SK-N-MC (cell line): ENCODE results near the gene SLC1A2.

Experiments used
- DNase-seq: peaks from one replicate; pipeline ENCODE4 v3.0.0-alpha.2; 2011; ENCODE audit warnings: low read depth, low spot score
- H3K27ac ChIP-seq: fragments of 200-600 bp; sonication (generic); 2 replicates; pipeline ENCODE4 v1.5.1; 2016; ENCODE audit warnings: mixed run types
- H3K36me3 ChIP-seq: fragments of 200-600 bp; sonication (generic); 2 replicates; pipeline ENCODE4 v1.6.1; 2017; ENCODE audit warnings: antibody characterized with exemption, low read length, mixed read lengths; ENCODE audit not compliant: insufficient read depth
- H3K4me3 ChIP-seq: fragments of 200-600 bp; sonication (generic); 2 replicates; pipeline ENCODE4 v1.5.1; 2016
- H3K9ac ChIP-seq: fragments of 200-600 bp; sonication (generic); 2 replicates; pipeline ENCODE4 v1.8.0; 2017; ENCODE audit warnings: mixed run types, mixed read lengths; ENCODE audit not compliant: insufficient read length
- H3K9me3 ChIP-seq: fragments of 200-600 bp; sonication (generic); 2 replicates; pipeline ENCODE4 v1.6.1; 2017; ENCODE audit warnings: low read depth, mild to moderate bottlenecking, antibody characterized with exemption, low read length, moderate library complexity, mixed read lengths
- EZH2 ChIP-seq: fragments of 200-600 bp; sonication (generic); IDR thresholded peaks from one replicate; pipeline ENCODE4 v1.6.1; 2017; ENCODE audit warnings: antibody characterized with exemption
- FOXP2 ChIP-seq: optimal IDR thresholded peaks from 2 replicates; pipeline ENCODE3; 2011; ENCODE audit warnings: mild to moderate bottlenecking, moderate library complexity; ENCODE audit not compliant: insufficient read depth; ENCODE audit errors: extremely low read length, control extremely low read depth
- POLR2AphosphoS5 ChIP-seq: IDR thresholded peaks from 2 replicates; pipeline ENCODE4 v1.6.1; 2012; ENCODE audit warnings: mild to moderate bottlenecking, low read depth, low read length, borderline replicate concordance

SLC1A2 gene

DNA sequence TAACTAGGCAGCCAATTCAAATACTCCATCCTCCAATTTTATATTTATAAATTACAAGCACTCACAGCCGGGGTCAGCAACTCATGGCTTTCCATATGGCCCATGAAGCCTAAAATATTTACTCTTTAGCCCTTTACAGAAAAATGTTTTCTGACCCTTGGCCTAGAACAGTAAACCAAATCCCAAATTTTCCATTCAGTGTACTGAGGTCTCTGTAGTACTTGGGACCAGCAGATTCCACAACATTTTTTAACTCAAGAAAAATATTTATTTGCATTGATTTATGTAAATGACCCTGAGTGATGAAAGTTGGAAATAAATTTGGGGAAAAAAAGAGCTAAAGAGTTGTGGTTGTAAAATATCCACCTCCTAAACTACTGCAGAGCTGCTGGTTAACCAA lies 82.6 kb downstream of the SLC1A2 start:
- Histone ChIP-seq H3K27ac (no peak overlapping the region), H3K36me3 (no peaks in the 10 kb centered on the region), H3K4me3 (no peak overlapping the region), H3K9me3 (no peaks in the 10 kb centered on the region), H3K9ac (no peak overlapping the region)
- TF ChIP-seq EZH2 (no peak), POLR2AphosphoS5 (no peak), FOXP2 (no peak)
- DNase-seq, result no peak

DNA sequence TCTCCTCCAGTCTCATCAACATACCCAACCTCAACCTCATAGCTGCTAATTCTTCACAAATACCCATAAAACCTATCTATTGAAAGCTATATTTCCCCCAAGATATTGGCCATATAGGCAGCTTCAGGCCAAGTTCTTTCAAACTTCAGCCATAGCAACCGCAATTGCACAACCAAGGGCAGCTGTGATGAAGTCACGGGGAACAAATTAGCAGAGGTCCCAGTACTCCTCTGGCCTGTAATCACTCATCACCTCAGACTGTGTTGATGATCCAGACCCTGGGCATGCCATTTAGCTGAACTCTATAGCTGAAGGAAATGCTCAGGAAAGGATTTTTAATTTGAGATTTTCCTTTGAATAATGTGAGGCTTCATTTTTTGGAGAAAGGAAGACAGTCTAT lies 84.1 kb downstream of the SLC1A2 start:
- Histone ChIP-seq H3K27ac (no peak overlapping the region), H3K9ac (no peak overlapping the region), H3K9me3 (no peaks in the 10 kb centered on the region), H3K36me3 (no peaks in the 10 kb centered on the region), H3K4me3 (no peak overlapping the region)
- no peak for DNase-seq
- TF ChIP-seq FOXP2 (no peak), EZH2 (no peak), POLR2AphosphoS5 (no peak)

DNA sequence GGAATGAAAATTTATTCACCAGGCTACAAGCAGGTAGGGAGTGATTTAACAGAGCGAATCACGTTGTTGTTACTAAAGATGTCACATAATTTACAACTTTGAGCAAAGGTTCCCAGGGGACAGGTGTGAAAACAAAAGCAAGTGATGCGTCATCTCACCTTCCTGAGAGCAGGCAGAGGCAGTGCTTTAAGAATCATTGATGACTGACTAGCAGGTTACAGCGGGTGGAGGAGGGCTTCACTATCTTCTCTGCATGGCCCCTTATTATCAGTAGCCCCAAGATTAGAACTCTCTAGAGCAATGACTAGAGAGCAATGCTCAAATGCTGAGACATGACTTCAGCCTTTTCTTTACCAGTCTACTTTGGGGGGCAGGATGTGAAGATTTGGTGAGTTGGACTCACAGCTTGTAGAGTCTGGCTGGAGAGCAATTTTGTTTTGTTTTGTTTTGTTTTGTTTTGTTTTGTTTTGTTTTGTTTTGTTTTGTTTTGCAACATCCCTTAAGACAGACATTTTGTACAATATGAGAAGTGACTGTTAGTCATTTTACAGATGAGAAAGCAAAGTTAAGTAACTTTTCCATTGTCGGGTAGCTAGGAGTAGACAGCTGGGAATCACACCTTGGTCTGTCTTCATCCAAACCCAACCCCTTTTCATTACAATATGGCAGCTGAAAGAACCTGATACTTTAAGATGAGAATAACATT lies 84.8 kb downstream of the SLC1A2 start:
- DNase-seq, result no peak
- Histone ChIP-seq H3K36me3 (no peaks in the 10 kb centered on the region), H3K9me3 (no peaks in the 10 kb centered on the region), H3K27ac (no peak overlapping the region), H3K4me3 (no peak overlapping the region), H3K9ac (no peak overlapping the region)
- TF ChIP-seq EZH2 (no peak), POLR2AphosphoS5 (no peak), FOXP2 (no peak)

DNA sequence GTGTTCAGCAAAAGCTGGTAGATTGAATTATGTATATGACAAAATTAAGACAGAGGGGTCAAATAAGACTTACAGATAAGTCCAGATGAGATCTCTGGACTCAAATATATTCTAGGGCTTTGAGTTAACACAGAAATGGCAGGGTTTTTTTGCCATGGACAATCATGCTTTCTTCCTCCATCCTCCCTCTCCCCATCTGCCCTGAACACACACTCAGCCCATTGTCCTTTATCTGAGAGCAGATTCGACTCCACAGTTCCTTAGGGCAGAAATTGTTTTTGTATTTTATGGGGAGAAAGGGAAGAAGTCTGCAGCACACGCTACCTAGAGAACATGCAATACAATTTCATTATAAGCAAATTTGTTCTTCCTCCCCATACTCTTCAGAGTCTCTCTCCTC lies 86.8 kb downstream of the SLC1A2 start:
- no peak overlapping the region for H3K4me3 ChIP-seq
- no peak overlapping the region for H3K9ac ChIP-seq
- DNase-seq, result no peak
- H3K27ac ChIP-seq, result no peak overlapping the region
- H3K9me3 ChIP-seq, result no peaks in the 10 kb centered on the region
- H3K36me3 ChIP-seq, result no peaks in the 10 kb centered on the region
- no peak for TF ChIP-seq EZH2
- TF ChIP-seq FOXP2, result no peak
- TF ChIP-seq POLR2AphosphoS5, result no peak

DNA sequence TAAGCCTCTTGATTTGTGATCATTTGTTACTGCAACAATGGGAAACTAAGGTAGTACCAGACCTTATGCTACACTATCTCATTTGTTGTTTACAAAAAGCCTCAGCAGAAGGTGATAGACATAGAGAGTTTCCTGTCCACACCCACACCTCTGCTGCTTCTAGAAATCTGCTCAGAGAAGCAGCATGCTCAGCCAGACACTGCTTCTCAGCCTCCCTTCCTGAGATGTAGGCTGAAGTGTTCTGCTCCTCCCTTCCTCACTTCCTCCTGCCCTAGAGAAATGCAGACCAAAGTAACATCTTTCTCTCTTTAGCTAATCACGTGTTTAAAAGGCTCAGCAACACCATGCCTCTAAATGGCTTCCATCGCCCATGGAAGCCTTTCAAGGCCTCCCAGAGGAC lies 88.4 kb downstream of the SLC1A2 start:
- Histone ChIP-seq H3K36me3 (no peaks in the 10 kb centered on the region), H3K9ac (no peak overlapping the region), H3K4me3 (no peak overlapping the region), H3K27ac (no peak overlapping the region), H3K9me3 (no peaks in the 10 kb centered on the region)
- TF ChIP-seq EZH2 (no peak), FOXP2 (no peak), POLR2AphosphoS5 (no peak)
- DNase-seq, result no peak

DNA sequence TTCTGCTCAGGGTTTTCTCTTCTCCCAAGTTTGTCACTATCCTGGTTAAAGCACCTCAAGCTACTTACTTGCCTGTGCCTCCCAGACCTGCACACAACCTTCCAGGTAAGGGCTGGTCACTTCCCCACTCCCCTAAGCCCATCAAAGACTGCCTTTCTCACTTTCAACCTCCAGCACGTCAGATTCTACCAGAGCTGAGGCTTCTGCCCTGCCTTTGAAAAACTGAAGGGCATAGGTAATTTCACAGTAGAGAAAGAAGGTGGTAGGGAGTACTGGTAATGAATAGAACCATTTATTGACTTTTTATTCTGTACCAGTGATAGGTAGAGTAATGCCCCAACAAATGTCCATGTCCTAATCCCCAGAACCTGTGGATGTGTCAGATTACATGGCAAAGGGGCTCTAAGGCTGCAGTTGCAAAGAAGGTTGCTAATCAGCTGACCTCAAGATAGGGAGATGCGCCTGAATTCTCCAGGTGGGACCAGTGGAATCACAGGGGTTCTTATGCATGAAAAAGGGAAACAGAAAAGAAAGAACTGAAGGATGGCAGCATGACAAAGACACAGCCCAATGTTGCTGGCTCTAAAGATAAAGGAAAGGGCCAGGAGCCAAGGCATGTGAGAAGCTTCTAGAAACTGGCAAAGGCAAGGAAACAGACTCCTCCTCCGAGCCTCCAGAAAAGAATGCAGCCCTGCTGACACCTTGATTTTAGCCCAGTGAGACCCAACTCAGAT lies 89.0 kb downstream of the SLC1A2 start:
- no peaks in the 10 kb centered on the region for H3K9me3 ChIP-seq
- H3K4me3 ChIP-seq, result no peak overlapping the region
- H3K36me3 ChIP-seq, result no peaks in the 10 kb centered on the region
- no peak overlapping the region for H3K9ac ChIP-seq
- no peak for DNase-seq
- no peak for TF ChIP-seq POLR2AphosphoS5
- no peak for TF ChIP-seq EZH2
- TF ChIP-seq FOXP2, result no peak
- no peak overlapping the region for H3K27ac ChIP-seq

DNA sequence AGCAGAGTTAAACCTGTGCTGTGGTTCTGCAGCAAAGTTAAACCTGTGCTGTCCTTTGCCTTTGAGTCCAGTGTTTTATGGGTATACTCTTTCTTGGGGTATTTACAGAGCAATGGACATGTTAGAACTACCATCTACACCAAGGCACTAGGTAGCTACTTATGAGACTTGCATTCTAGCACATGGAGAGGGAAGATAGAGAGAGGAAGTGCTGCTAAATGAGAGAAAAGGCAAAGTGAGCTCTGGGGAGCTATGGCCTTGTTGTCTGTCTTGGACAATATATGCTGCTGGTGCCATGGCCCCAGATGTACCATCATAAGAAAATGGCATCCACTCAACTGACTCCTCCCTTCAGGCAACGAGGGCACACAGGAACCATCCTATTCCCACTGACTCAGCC lies 91.5 kb downstream of the SLC1A2 start:
- DNase-seq, result no peak
- H3K36me3 ChIP-seq, result no peaks in the 10 kb centered on the region
- H3K9ac ChIP-seq, result no peak overlapping the region
- H3K27ac ChIP-seq, result no peak overlapping the region
- no peak overlapping the region for H3K4me3 ChIP-seq
- no peaks in the 10 kb centered on the region for H3K9me3 ChIP-seq
- TF ChIP-seq POLR2AphosphoS5 (no peak), FOXP2 (no peak), EZH2 (no peak)

DNA sequence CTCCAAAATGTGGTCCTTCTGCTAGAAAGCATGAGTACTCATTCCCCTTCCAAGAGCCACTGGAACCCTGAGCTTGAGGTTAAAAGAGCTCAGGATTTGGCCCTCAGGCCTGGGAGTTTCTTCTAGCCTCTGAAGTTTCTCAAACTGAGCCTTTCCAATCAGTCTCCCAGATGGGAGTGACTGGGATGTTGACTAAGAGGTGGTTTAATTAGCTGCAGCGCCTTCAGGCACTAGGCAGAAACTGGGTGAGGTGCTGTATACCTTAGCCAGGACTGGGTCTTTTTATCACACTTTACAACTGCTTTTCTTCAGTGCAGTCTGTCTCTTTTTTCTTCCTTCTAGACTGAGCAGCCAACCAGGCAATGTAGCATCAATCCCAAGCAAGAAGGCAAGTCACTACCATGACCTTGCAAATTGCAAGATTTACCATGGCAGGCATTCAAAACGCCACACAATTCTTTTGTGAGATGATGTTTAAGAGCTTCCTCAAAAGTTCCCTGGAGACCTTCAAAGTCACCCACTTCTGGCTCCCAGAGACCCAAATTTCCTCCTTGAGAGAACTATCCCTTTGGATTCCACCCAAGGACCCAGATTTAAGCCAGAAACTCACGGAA lies 93.0 kb downstream of the SLC1A2 start:
- Histone ChIP-seq H3K4me3 (no peak overlapping the region), H3K27ac (no peak overlapping the region), H3K36me3 (no peaks in the 10 kb centered on the region), H3K9me3 (no peaks in the 10 kb centered on the region), H3K9ac (no peak overlapping the region)
- no peak for DNase-seq
- no peak for TF ChIP-seq FOXP2
- no peak for TF ChIP-seq POLR2AphosphoS5
- TF ChIP-seq EZH2, result no peak

DNA sequence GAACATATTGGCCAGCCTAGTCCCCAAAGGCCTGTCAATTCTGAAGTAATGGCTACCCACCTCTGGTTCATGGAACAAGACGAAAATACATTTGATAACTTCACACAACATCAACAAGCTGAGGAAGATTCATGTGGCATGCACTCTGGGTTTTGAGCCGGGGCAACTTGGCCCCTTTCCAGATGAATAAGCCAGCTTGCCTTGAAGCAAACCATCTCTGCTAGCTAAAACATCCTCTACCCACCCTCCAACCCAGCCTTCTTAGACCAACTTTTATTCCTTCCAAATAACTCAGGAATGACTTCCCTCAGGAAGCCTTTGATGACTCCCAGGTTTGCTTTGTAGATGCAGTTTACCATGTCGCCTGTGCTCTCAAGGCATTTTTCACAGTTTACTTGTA lies 94.4 kb downstream of the SLC1A2 start:
- Histone ChIP-seq H3K27ac (no peak overlapping the region), H3K36me3 (no peaks in the 10 kb centered on the region), H3K4me3 (no peak overlapping the region), H3K9me3 (no peaks in the 10 kb centered on the region), H3K9ac (no peak overlapping the region)
- TF ChIP-seq POLR2AphosphoS5 (no peak), FOXP2 (no peak), EZH2 (no peak)
- DNase-seq, result no peak
